ENCODE results near the gene CFAP52. TPM values are rescaled to one million over a fixed set of nuclear protein-coding genes. Genes with fewer than 3 reads are reported as not detected.
A peak's percentile ranks its signal among the peaks of the same experiment; 100 is the strongest.

Gene CFAP52
- total and polyA plus RNA-seq, 4 donors: 3.8 to 28.8 (median 19.5) TPM

- Histone ChIP-seq H3K36me3 (ENCODE audit: control insufficient read depth in 4 of 4, insufficient read depth in 4 of 4, low read length in 4 of 4) (no peaks in the 10 kb centered on the region), H3K27me3 (ENCODE audit: control insufficient read depth in 3 of 3, insufficient read depth in 3 of 3, low read length in 2 of 3) (peaks cover 6 to 43% (median 24%) of the 10 kb centered on the region in 3 donors), H3K4me3 (no peak overlapping the region), H3K27ac (ENCODE audit: low read depth in 1 of 2, low read length in 1 of 2) (no peak overlapping the region), H3K9ac (ENCODE audit: insufficient read depth in 1 of 2, low read length in 2 of 2) (no peak overlapping the region), H3K9me3 (ENCODE audit: control insufficient read depth in 4 of 4, insufficient read depth in 3 of 4, low read length in 3 of 4) (peaks cover 0 to 2% (median 0%) of the 10 kb centered on the region in 4 donors), H3K4me1 (ENCODE audit: control insufficient read depth in 5 of 5, insufficient read depth in 5 of 5, low read length in 5 of 5) (peaks cover 0 to 14% (median 3%) of the 10 kb centered on the region in 5 donors)
- no peak for ATAC-seq (ENCODE audit: insufficient read depth, low FRiP score)
- DNase-seq: no peak
- TF ChIP-seq, protein P1, sequence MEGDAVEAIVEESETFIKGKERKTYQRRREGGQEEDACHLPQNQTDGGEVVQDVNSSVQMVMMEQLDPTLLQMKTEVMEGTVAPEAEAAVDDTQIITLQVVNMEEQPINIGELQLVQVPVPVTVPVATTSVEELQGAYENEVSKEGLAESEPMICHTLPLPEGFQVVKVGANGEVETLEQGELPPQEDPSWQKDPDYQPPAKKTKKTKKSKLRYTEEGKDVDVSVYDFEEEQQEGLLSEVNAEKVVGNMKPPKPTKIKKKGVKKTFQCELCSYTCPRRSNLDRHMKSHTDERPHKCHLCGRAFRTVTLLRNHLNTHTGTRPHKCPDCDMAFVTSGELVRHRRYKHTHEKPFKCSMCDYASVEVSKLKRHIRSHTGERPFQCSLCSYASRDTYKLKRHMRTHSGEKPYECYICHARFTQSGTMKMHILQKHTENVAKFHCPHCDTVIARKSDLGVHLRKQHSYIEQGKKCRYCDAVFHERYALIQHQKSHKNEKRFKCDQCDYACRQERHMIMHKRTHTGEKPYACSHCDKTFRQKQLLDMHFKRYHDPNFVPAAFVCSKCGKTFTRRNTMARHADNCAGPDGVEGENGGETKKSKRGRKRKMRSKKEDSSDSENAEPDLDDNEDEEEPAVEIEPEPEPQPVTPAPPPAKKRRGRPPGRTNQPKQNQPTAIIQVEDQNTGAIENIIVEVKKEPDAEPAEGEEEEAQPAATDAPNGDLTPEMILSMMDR (IDR thresholded peaks at IDR 0.05; ENCODE audit: control extremely low read depth, extremely low read depth): no peak
- 92 to 96% methylated on average over 5 of the region's 5 CpGs for whole genome bisulfite sequencing, 2 donors
These were observed 67.2 kb downstream of the CFAP52 start for GRCh38 chr17:9643611-9644010.

GRCh38 chr17:9644910-9645751, 68.7 kb downstream of the CFAP52 start, which contains the start of gene USP43:
USP43 (plus strand) TSS chr17:9645517; CDS start chr17:9645633, 116 bp downstream.
- Histone ChIP-seq H3K27ac (ENCODE audit: low read depth in 1 of 2, low read length in 1 of 2) (peak within 1 kb of the TSS in 1 of 2 donors; percentile 92), H3K9me3 (ENCODE audit: control insufficient read depth in 4 of 4, insufficient read depth in 3 of 4, low read length in 3 of 4) (peaks cover 0 to 2% (median 0%) of the 10 kb centered on the region in 4 donors), H3K4me1 (ENCODE audit: control insufficient read depth in 5 of 5, insufficient read depth in 5 of 5, low read length in 5 of 5) (peaks cover 0 to 14% (median 3%) of the 10 kb centered on the region in 5 donors), H3K9ac (ENCODE audit: insufficient read depth in 1 of 2, low read length in 2 of 2) (peak within 1 kb of the TSS; percentile 30 to 70), H3K27me3 (ENCODE audit: control insufficient read depth in 3 of 3, insufficient read depth in 3 of 3, low read length in 2 of 3) (peaks cover 6 to 46% (median 29%) of the 10 kb centered on the region in 3 donors), H3K4me3 (peak within 1 kb of the TSS; percentile 45), H3K36me3 (ENCODE audit: control insufficient read depth in 4 of 4, insufficient read depth in 4 of 4, low read length in 4 of 4) (no peaks in the 10 kb centered on the region)
- TF ChIP-seq, protein P1 (IDR thresholded peaks at IDR 0.05; ENCODE audit: control extremely low read depth, extremely low read depth): no peak
- DNase-seq (peak; percentile 45 to 53 (median 50)), ATAC-seq (ENCODE audit: insufficient read depth, low FRiP score) (peak; percentile 84)
- 0 to 1% methylated on average over 34 to 72 of the region's 72 CpGs for WGBS, 2 donors

DNA sequence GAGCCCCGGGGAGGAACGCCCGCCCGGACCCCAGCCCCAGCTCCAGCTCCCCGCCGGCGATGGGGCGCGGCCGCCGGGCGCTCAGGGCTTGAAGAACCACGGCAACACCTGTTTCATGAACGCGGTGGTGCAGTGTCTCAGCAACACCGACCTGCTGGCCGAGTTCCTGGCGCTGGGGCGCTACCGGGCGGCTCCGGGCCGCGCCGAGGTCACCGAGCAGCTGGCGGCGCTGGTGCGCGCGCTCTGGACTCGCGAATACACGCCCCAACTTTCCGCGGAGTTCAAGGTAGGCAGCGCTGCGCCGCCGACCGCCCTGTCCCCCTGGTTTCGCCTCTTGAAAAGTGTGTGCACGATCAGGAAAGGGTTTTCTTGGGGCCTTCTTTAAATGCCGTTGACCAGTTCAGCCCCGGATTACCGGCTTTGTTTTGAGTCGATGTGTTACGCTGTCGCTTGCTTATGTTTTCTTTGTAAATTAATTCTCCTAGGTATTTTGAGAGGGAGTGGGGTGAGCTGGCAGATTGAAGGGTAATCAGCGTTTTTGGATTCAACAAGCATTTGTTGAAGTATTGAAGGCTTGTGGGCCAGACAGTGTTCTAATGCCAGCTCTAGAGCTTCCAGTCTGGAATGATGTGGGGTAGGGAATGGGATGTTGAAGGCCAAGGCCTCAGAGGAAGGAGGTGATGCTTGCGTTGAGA, 69.6 kb downstream of the CFAP52 start:
- 2 to 3% methylated on average over 47 to 51 of the region's 51 CpGs for WGBS, 2 donors
- Histone ChIP-seq H3K27me3 (ENCODE audit: control insufficient read depth in 3 of 3, insufficient read depth in 3 of 3, low read length in 2 of 3) (peaks cover 6 to 46% (median 29%) of the 10 kb centered on the region in 3 donors), H3K4me3 (peak overlapping the region; percentile 45), H3K36me3 (ENCODE audit: control insufficient read depth in 4 of 4, insufficient read depth in 4 of 4, low read length in 4 of 4) (no peaks in the 10 kb centered on the region), H3K4me1 (ENCODE audit: control insufficient read depth in 5 of 5, insufficient read depth in 5 of 5, low read length in 5 of 5) (peaks cover 0 to 14% (median 3%) of the 10 kb centered on the region in 5 donors), H3K9ac (ENCODE audit: insufficient read depth in 1 of 2, low read length in 2 of 2) (peak overlapping the region; percentile 30 to 51), H3K9me3 (ENCODE audit: control insufficient read depth in 4 of 4, insufficient read depth in 3 of 4, low read length in 3 of 4) (peaks cover 0 to 2% (median 0%) of the 10 kb centered on the region in 4 donors), H3K27ac (ENCODE audit: low read depth in 1 of 2, low read length in 1 of 2) (peak overlapping the region in 1 of 2 donors; percentile 92)
- TF ChIP-seq, protein P1 (IDR thresholded peaks at IDR 0.05; ENCODE audit: control extremely low read depth, extremely low read depth): no peak
- peak; percentile 30 to 62 (median 56) for DNase-seq
- peak; percentile 68 for ATAC-seq (ENCODE audit: insufficient read depth, low FRiP score)

Data from lung (tissue), 12 donors.